Upper lobe of right lung (tissue), 1 donor: Measurements from ENCODE around the gene GRAMD2A. TPM values are rescaled to one million over a fixed set of nuclear protein-coding genes. Genes with fewer than 3 reads are reported as not detected.

Experiments used
- ATAC-seq: fragments of 200-7000 bp; cut with Tn5 transposase; one replicate; pipeline ENCODE4 v1.9.1; 2020; ENCODE audit warnings: mild to moderate bottlenecking, moderate library complexity
- DNase-seq: peaks from one replicate; pipeline ENCODE4 v3.0.0-alpha.2; 2020
- H3K27ac ChIP-seq: fragments of 200-600 bp; one replicate; pipeline ENCODE4 v1.8.0; 2022
- H3K27me3 ChIP-seq: fragments of 200-600 bp; one replicate; pipeline ENCODE4 v1.8.0; 2022; ENCODE audit warnings: mild to moderate bottlenecking
- H3K36me3 ChIP-seq: fragments of 200-600 bp; one replicate; pipeline ENCODE4 v1.8.0; 2022
- H3K4me1 ChIP-seq: fragments of 200-600 bp; one replicate; pipeline ENCODE4 v1.8.0; 2022
- H3K4me3 ChIP-seq: fragments of 200-600 bp; one replicate; pipeline ENCODE4 v1.8.0; 2022; ENCODE audit warnings: mild to moderate bottlenecking
- H3K9me3 ChIP-seq: fragments of 200-600 bp; one replicate; pipeline ENCODE4 v1.8.0; 2022
- intact Hi-C: fragments of 100-400 bp; cut with DNase I; formaldehyde crosslinking; loops from one replicate; pipeline ENCODE4 v1.11.0; 2022
- total RNA-seq: library from RNA; stranded (reverse); fragmentation: NEBNext Ultra II Directional; extraction: Animal tissue kit (Norgen Biotek cat#: 25700); gene quantifications from one replicate; pipeline ENCODE4 v1.2.1, GENCODE V29; 2021
- TF ChIP-seq, protein P1 (sequence below): fragments of 200-600 bp; IDR thresholded peaks from one replicate; pipeline ENCODE4 v1.8.0; 2022; ENCODE audit warnings: antibody characterized with exemption
- donor health status: DM: no; HTN: yes; CAD: no; lungs with severe emphysema.

GRAMD2A gene
- total RNA-seq, 1 donor from 2014 or later: 27.4 TPM

- H3K4me3 ChIP-seq: peak overlapping the region; percentile 3
These were observed 29.6 kb upstream of the GRAMD2A start for GRCh38 chr15:72227192-72227586.

DNA sequence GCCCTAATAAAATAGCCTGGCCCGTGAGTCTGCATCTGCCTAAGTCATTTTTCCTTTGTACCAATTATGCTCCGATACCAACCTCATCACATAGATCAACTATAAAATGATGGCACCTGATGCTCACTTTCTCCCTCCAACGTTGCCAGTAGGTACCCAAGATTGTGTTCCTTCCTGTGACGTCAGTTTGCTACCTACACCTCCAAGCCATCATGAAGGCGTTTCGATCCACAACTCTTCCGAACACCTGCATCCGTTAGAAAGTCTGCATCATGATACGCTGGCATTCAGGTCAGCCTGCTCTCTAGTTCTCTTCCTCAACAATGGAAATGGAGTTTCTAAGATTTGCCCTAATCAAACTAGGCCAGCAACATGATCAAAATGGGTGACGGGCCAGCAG, 25.7 kb upstream of the GRAMD2A start:
- intact Hi-C loops: no loop called here
- no peaks in the 10 kb centered on the region for H3K9me3 ChIP-seq
- DNase-seq (no peak), ATAC-seq (no peak)
- peaks cover 53% of the 10 kb centered on the region for H3K4me1 ChIP-seq
- no peaks in the 10 kb centered on the region for H3K27me3 ChIP-seq
- H3K36me3 ChIP-seq: peaks cover 25% of the 10 kb centered on the region
- H3K27ac ChIP-seq: no peak overlapping the region
- TF ChIP-seq, protein P1, sequence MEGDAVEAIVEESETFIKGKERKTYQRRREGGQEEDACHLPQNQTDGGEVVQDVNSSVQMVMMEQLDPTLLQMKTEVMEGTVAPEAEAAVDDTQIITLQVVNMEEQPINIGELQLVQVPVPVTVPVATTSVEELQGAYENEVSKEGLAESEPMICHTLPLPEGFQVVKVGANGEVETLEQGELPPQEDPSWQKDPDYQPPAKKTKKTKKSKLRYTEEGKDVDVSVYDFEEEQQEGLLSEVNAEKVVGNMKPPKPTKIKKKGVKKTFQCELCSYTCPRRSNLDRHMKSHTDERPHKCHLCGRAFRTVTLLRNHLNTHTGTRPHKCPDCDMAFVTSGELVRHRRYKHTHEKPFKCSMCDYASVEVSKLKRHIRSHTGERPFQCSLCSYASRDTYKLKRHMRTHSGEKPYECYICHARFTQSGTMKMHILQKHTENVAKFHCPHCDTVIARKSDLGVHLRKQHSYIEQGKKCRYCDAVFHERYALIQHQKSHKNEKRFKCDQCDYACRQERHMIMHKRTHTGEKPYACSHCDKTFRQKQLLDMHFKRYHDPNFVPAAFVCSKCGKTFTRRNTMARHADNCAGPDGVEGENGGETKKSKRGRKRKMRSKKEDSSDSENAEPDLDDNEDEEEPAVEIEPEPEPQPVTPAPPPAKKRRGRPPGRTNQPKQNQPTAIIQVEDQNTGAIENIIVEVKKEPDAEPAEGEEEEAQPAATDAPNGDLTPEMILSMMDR: no peak
- no peak overlapping the region for H3K4me3 ChIP-seq

More at GRCh38 chr15:72227192-72227586, 29.6 kb upstream of the GRAMD2A start:
- Histone ChIP-seq H3K27me3 (no peaks in the 10 kb centered on the region), H3K4me1 (peaks cover 57% of the 10 kb centered on the region), H3K36me3 (peaks cover 5% of the 10 kb centered on the region), H3K27ac (peak overlapping the region; percentile 44), H3K9me3 (no peaks in the 10 kb centered on the region)
- no peak for DNase-seq
- intact Hi-C loops: no loop called here
- TF ChIP-seq, protein P1: no peak
- ATAC-seq: no peak

DNA sequence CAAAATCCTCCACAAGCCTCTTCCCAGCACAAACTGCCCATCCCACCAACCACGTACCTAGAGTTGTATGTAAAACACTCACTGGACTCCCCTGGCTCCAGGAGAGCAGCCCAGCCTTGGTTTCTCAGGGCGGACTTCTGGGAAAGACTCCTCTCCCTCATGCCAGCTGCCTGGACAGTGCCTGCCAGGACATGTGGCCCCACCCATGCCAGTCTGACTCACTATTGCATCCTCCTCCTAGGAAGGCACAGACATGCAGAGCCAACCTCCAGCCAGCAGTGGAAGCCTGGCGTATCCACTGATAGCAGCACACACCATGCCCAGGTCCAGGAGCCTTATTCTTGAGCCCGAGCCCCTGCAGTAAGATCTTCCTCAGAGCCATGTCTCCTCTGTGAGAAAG, 24.8 kb upstream of the GRAMD2A start:
- H3K27ac ChIP-seq: peak overlapping the region; percentile 11
- TF ChIP-seq, protein P1: no peak

GRCh38 chr15:72220687-72221086, 23.1 kb upstream of the GRAMD2A start:
- Histone ChIP-seq H3K36me3 (peaks cover 51% of the 10 kb centered on the region), H3K27me3 (no peaks in the 10 kb centered on the region), H3K9me3 (no peaks in the 10 kb centered on the region), H3K27ac (no peak overlapping the region), H3K4me3 (no peak overlapping the region), H3K4me1 (peaks cover 28% of the 10 kb centered on the region)
- TF ChIP-seq, protein P1: no peak
- DNase-seq (no peak), ATAC-seq (no peak)
- intact Hi-C loops: no loop called here

More for the DNA sequence above, 24.8 kb upstream of the GRAMD2A start:
- no peaks in the 10 kb centered on the region for H3K9me3 ChIP-seq
- H3K4me1 ChIP-seq: peaks cover 45% of the 10 kb centered on the region
- peaks cover 34% of the 10 kb centered on the region for H3K36me3 ChIP-seq
- intact Hi-C loops: no loop called here
- peak; percentile 58 for ATAC-seq
- no peak overlapping the region for H3K4me3 ChIP-seq
- H3K27me3 ChIP-seq: no peaks in the 10 kb centered on the region
- DNase-seq: no peak

DNA sequence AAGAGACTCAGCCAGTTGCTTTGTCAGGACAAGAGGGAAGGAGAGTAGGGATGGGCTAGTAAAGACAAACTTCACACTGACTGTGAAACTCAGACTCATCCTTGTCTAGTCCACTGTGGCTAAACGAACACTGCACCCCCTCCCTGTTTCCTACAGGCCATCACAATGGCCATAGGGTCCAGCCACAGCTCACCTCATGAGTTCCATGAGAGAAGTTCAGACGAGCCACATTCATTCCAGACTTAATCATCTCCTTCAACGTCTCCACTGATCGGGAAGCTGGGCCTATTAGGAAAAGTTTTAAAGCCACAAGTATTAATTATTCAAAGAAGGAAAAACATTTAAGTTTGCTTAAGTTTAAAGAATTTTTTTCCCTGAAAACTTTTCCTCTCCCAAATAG, 19.6 kb upstream of the GRAMD2A start:
- DNase-seq: no peak
- Histone ChIP-seq H3K4me3 (no peak overlapping the region), H3K27ac (no peak overlapping the region), H3K4me1 (peaks cover 13% of the 10 kb centered on the region), H3K36me3 (peaks cover 81% of the 10 kb centered on the region), H3K27me3 (no peaks in the 10 kb centered on the region), H3K9me3 (no peaks in the 10 kb centered on the region)
- intact Hi-C loops: no loop called here
- TF ChIP-seq, protein P1: no peak
- ATAC-seq: no peak

- Histone ChIP-seq H3K27ac (no peak overlapping the region), H3K9me3 (no peaks in the 10 kb centered on the region), H3K27me3 (no peaks in the 10 kb centered on the region), H3K4me3 (no peak overlapping the region), H3K4me1 (peaks cover 4% of the 10 kb centered on the region), H3K36me3 (peaks cover 88% of the 10 kb centered on the region)
- intact Hi-C loops: no loop called here
- TF ChIP-seq, protein P1: no peak
- DNase-seq: no peak
- ATAC-seq: no peak
These were observed 18.5 kb upstream of the GRAMD2A start for GRCh38 chr15:72216079-72216478.
